Epithelial cell of prostate (primary cell): Measurements from ENCODE around the gene WWOX.

Experiments
- DNase-seq: peaks from one replicate; pipeline ENCODE4 v3.0.0-alpha.2; 2011; ENCODE audit warnings: low read depth, low spot score
- H3K27ac ChIP-seq: fragments of 450-650 bp; 2 replicates; pipeline ENCODE4 v1.5.1; 2017; ENCODE audit warnings: mild to moderate bottlenecking

WWOX gene

GRCh38 chr16:78137782-78138616 lies 38.5 kb downstream of the WWOX start:
- DNase-seq, result no peak
- no peak overlapping the region for H3K27ac ChIP-seq

DNA sequence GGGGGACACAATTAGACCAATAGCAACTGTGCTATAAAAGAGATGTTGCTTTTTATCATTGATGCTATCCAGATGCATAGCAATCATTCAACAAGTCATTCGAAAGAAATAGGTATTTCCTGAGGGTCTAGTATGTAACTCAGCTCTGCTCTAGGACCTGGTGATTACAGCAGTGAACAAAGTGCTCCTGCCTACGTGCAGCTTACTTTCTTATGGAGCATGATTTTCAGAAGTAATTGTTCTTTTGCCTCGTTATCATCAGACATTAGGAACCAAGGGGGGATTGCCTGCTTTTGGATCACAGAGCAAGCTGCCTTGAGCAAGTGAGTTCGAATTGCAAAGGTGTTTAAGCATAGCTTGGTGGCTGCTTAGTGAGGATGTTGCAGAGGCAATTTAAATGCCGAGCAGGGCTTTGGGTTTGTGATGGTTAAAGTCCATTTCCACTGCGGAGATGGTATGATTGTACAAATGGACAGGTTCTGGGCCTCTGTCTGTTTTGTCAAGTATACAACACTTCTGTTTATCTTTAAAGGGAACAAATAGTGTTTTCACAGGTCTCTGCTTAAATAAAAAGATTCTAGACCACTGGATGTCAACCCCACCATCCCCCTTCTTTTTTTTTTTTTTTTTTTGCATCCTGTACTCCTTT lies 41.5 kb downstream of the WWOX start:
- DNase-seq, result no peak
- H3K27ac ChIP-seq, result no peak overlapping the region

GRCh38 chr16:78142788-78143187 lies 43.3 kb downstream of the WWOX start:
- no peak for DNase-seq
- no peak overlapping the region for H3K27ac ChIP-seq

- no peak for DNase-seq
- no peak overlapping the region for H3K27ac ChIP-seq
Measured at GRCh38 chr16:78146807-78147206, 47.4 kb downstream of the WWOX start.

- no peak for DNase-seq
- no peak overlapping the region for H3K27ac ChIP-seq
Measured at GRCh38 chr16:78147911-78148401, 48.5 kb downstream of the WWOX start.

GRCh38 chr16:78150233-78150632 lies 50.8 kb downstream of the WWOX start:
- H3K27ac ChIP-seq, result no peak overlapping the region
- no peak for DNase-seq

GRCh38 chr16:78154729-78155461 lies 55.4 kb downstream of the WWOX start:
- H3K27ac ChIP-seq, result no peak overlapping the region

DNA sequence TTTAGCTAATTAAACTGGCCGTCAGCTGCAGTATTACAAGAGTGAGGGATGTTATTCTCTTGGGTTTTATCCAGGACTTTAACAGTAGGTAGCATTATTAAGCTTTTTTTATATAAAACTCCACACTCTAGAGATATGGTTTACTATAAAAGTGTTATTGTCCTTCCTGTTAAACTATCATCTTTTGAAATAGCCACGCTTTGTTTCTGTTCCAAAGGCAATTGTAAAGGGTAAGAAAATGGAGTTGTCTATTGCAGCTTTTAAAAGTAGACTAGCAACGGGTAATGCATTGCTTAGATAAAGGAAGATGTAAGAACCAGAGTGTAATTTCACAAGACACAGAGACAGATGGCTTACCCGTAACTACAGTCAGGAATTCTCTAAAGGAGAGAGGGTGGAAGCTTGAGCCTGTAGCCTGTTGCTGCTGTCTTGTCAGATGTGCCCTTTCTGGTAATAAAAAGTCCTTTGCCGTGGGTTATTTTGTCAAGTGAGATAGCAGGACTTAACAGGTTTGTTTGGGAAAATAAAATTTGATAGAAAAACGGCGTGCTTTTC lies 56.4 kb downstream of the WWOX start:
- H3K27ac ChIP-seq, result no peak overlapping the region
- no peak for DNase-seq

More at GRCh38 chr16:78154729-78155461, 55.4 kb downstream of the WWOX start:
- DNase-seq, result no peak

DNA sequence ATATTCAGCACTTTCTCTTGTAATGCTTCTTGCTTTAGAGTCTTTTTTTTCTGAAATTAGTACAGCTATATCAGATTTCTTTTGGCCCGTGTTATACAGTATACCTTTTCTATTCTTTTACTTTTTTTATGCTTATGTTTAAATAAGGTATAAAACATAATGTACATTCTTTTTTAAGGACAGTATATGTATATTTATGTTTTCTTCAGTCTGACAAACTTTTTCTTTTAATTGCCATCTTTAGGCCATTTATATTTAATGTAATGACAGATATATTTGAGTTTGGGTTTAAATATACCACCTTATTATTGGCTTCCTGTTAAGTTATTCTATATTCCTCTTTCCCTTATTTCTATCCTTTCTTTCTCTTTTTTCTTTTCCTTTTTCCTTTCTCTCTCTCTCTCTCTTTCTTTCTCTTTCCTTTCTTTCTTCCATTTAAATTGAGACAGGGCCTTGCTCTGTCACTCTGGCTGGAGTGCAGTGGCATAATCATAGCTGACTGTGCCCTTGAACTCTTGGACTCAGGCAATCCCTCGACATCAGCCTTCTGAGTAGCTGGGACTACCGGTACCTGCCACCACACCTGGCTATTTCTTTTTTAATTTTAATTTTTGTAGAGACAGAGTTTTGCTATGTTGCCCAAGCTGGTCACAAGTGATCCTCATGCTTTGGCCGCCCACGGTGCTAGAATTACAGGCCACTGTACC lies 61.7 kb downstream of the WWOX start:
- H3K27ac ChIP-seq, result no peak overlapping the region
- DNase-seq, result no peak

DNA sequence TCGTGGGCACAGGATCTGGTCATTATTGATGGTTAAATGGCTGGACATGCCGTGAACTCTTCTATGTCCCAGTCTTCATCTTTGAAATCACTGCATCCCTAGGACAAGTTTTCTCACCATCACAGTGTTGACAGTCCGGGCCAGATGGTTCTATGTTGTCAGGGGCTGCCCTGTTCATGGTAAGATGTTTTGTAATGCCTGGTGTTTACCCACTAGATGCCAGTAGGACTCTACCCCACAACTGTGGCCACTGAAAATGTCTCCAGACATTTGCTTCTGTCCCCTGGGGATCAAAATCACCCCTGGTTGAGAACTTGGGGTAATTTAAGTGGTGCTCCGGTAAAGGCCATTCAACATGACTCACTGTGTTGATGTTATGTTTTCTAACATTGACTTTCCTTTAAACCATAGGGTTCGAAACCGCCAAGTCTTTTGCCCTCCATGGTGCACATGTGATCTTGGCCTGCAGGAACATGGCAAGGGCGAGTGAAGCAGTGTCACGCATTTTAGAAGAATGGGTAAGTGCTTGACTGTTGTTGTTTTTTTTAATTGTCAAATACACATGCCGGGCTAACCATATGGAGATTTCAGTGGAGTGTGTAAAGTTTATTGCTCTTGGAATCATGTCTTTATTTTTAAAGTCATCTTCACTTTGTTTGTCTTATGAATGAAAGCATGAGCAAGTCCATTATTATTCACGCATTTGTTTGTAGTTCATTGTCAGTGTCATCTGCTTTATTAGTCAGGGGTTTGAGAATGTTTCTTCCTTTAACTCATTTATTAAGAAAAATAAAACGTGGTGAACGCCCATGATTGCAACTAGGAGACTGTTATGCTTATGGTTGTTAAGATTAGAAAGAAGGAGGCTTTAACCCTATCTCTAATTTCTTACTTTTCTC lies 64.6 kb downstream of the WWOX start:
- no peak for DNase-seq
- H3K27ac ChIP-seq, result no peak overlapping the region

DNA sequence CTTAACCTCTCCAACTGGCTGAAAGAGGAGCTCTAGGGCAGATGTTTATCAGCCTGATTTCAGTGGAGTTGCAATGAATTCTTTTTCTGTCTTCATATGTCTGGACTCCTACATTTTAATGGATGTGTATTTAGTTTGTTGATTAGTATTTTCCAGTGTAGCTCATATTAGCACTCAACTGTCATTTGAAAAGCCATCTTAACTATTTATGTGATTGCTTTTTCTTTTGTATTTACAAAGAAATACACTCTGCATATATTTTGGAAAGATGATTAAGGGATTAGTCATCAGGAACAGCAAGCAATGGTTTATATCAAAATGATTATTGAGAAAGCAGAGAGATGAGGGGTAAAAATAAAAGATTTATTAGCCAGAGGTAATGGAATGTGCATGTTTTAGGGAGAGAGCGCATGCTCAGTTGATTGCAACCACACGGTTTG lies 71.1 kb downstream of the WWOX start:
- DNase-seq, result no peak
- no peak overlapping the region for H3K27ac ChIP-seq

GRCh38 chr16:78175287-78175686 lies 75.8 kb downstream of the WWOX start:
- no peak for DNase-seq
- no peak overlapping the region for H3K27ac ChIP-seq

DNA sequence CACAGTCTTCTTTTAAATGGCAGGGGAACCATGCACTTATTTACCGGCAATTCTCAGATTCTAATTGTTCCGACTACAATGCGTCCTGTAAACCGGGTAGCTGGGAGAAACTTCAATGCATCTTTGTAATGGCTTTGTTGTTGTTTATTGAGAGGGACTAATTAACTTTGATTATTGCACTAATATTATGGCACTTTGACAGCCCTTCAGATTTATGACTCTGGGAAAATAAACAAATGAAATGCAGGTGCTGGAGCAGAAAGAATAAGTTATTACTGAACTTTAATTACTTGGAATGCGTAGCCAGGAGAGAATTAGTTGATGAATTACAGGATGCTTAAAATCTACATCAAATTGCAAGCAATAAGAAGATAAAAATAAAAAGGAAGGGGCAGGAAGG lies 77.0 kb downstream of the WWOX start:
- no peak overlapping the region for H3K27ac ChIP-seq
- DNase-seq, result no peak

DNA sequence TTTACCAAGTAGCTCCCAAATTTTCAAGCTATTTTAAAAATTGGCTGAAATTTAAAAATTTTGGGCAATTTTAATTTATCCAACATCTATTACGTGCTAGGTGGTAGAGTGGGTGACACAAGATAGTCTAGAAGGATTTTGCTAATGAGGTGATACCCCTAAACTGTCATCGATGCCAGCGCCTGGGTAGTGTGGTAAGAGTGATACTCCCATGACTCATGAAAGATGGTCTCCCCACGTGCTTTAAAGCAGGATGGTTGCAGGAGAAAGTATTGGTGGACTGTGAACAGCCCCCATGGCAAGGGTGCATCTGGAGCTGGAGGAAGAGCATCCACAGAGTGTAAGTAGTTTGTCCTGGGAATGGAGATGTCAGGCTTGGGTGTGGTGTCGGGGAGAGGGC lies 77.8 kb downstream of the WWOX start:
- no peak for DNase-seq
- no peak overlapping the region for H3K27ac ChIP-seq

DNA sequence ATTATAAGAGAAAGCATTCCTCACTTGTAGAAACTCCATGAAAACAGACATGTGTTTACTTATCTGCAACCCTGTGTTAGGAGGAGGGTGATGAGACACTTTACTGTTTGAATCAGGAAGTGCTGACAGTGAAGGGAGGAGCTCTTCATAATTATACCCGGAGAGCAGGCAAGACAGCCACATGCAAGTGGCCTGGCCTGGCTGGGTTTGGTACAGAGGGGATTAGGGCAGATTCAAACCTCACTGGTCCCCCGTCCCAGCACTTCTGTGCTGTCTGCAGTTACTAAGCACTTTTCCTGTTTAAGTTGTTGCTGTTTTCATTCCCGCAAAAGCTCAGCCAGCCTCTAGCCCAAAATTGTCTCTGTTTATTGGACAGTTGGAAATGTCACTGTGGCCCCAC lies 78.5 kb downstream of the WWOX start:
- no peak for DNase-seq
- H3K27ac ChIP-seq, result no peak overlapping the region

DNA sequence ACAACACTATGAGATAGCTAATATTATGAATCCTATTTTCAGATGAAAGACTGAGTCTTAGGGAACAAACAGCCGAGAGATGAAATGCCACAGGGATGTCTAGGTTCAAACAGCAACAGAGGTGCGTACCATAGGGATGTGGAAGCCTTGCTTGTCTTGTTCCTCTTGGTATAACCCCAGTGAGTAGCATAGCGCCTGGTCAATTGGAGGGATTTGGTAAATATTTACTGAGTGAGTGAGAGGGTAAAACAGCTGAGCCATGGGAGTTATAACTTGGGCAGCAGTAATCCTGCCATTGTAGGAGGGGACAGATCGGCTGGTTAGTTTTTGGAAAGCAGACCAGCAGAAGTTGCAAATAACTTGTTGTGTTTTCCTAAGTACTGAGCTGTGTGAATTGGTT lies 80.2 kb downstream of the WWOX start:
- H3K27ac ChIP-seq, result no peak overlapping the region
- no peak for DNase-seq

GRCh38 chr16:78180349-78180748 lies 80.9 kb downstream of the WWOX start:
- H3K27ac ChIP-seq, result no peak overlapping the region
- no peak for DNase-seq

GRCh38 chr16:78183437-78184237 lies 84.2 kb downstream of the WWOX start:
- no peak overlapping the region for H3K27ac ChIP-seq
- no peak for DNase-seq
